Esophagus muscularis mucosa (tissue), 4 donors: ENCODE data around the gene TRIM62.

Experiments
- EP300 ChIP-seq: sonication (generic); formaldehyde crosslinking; IDR thresholded peaks from one replicate; pipeline ENCODE4 v1.6.1; 2017; ENCODE audit warnings: antibody characterized with exemption
- POLR2A ChIP-seq: fragments of 450-650 bp; IDR thresholded peaks from one replicate; pipeline ENCODE4 v1.6.1; 2017; ENCODE audit warnings: antibody characterized with exemption, moderate library complexity, mild to moderate bottlenecking, low read depth
- POLR2AphosphoS5 ChIP-seq, 2 donors: sonication (generic); formaldehyde crosslinking; IDR thresholded peaks; one replicate each; pipeline ENCODE4 v1.6.1; 2017; ENCODE audit warnings: antibody characterized with exemption in 2 of 2
- TF ChIP-seq, protein P1 (sequence below), 3 experiments: fragments of 200-600 bp in 2 of 3; fragments of 450-650 bp in 1 of 3; sonication (generic) in 2 of 3; IDR thresholded peaks; one replicate each; pipeline ENCODE4 v1.5.1; 2017 to 2019; ENCODE audit warnings: antibody characterized with exemption in 3 of 3, mild to moderate bottlenecking in 2 of 3, moderate library complexity in 1 of 3

GRCh38 chr1:33168556-33169289 lies 13.1 kb downstream of the TRIM62 start:
- TF ChIP-seq POLR2A (no peak), POLR2AphosphoS5 (IDR thresholded peaks at IDR 0.05) (no peak), EP300 (no peak)
- TF ChIP-seq, protein P1, sequence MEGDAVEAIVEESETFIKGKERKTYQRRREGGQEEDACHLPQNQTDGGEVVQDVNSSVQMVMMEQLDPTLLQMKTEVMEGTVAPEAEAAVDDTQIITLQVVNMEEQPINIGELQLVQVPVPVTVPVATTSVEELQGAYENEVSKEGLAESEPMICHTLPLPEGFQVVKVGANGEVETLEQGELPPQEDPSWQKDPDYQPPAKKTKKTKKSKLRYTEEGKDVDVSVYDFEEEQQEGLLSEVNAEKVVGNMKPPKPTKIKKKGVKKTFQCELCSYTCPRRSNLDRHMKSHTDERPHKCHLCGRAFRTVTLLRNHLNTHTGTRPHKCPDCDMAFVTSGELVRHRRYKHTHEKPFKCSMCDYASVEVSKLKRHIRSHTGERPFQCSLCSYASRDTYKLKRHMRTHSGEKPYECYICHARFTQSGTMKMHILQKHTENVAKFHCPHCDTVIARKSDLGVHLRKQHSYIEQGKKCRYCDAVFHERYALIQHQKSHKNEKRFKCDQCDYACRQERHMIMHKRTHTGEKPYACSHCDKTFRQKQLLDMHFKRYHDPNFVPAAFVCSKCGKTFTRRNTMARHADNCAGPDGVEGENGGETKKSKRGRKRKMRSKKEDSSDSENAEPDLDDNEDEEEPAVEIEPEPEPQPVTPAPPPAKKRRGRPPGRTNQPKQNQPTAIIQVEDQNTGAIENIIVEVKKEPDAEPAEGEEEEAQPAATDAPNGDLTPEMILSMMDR (IDR thresholded peaks at IDR 0.05): no peak
